PC-9 (cell line): ENCODE data around the gene HMSD. TPM values are rescaled to one million over a fixed set of nuclear protein-coding genes. Genes with fewer than 3 reads are reported as not detected.

ENCODE experiments used
- BruUV-seq: library from RNA; stranded (reverse); fragments of 400-500 nt; replicated peaks from 2 replicates; lab custom pipeline; 2021; lab: Mats Ljungman, UMichigan
- CTCF ChIA-PET: fragments of 300-600 bp; sonication (Branson Sonifier 250); formaldehyde crosslinking; loops from one replicate; lab custom pipeline; 2022; ENCODE audit warnings: antibody characterized with exemption; lab: Charles Lee
- POLR2A ChIA-PET: fragments of 300-600 bp; sonication (Branson Sonifier 250); formaldehyde crosslinking; loops from one replicate; lab custom pipeline; 2022; ENCODE audit warnings: antibody characterized with exemption; ENCODE audit not compliant: unreplicated experiment; lab: Charles Lee
- DNase-seq, 2 experiments: peaks; one replicate each; pipeline versions ENCODE4 v3.0.0 to v3.0.0-alpha.2; 2015 to 2022; ENCODE audit warnings: mixed read lengths in 1 of 2
- H2AFZ ChIP-seq: fragments of 200-600 bp; sonication (generic); 2 replicates; pipeline ENCODE4 v1.8.1; 2017; ENCODE audit warnings: antibody characterized with exemption
- H3F3A ChIP-seq: fragments of 200-600 bp; sonication (generic); 2 replicates; pipeline ENCODE4 v1.8.1; 2017; ENCODE audit warnings: antibody characterized with exemption, mild to moderate bottlenecking, low read depth; ENCODE audit not compliant: insufficient read depth
- H3K27ac ChIP-seq: fragments of 200-600 bp; sonication (generic); 2 replicates; pipeline ENCODE4 v1.6.1; 2016; ENCODE audit warnings: mixed run types
- H3K27me3 ChIP-seq: fragments of 200-600 bp; sonication (generic); 2 replicates; pipeline ENCODE4 v1.6.1; 2016; ENCODE audit warnings: low read depth, mixed run types; ENCODE audit not compliant: insufficient read depth
- H3K36me3 ChIP-seq: fragments of 200-600 bp; sonication (generic); 2 replicates; pipeline ENCODE4 v1.6.1; 2016; ENCODE audit warnings: low read depth, mixed run types
- H3K4me1 ChIP-seq: fragments of 200-600 bp; sonication (generic); replicated peaks from 2 replicates; pipeline ENCODE4 v1.6.1; 2016; ENCODE audit warnings: mixed run types; ENCODE audit not compliant: insufficient read depth
- H3K4me2 ChIP-seq: fragments of 200-600 bp; sonication (generic); 2 replicates; pipeline ENCODE4 v1.6.1; 2017; ENCODE audit warnings: mixed run types
- H3K4me3 ChIP-seq: fragments of 200-600 bp; sonication (generic); 2 replicates; pipeline ENCODE4 v1.6.1; 2016; ENCODE audit warnings: mixed run types
- H3K79me2 ChIP-seq: fragments of 200-600 bp; sonication (generic); 2 replicates; pipeline ENCODE4 v1.6.1; 2017; ENCODE audit warnings: low read depth, mixed run types
- H3K9me2 ChIP-seq: fragments of 200-600 bp; sonication (generic); 2 replicates; pipeline ENCODE4 v1.8.1; 2017; ENCODE audit warnings: mild to moderate bottlenecking; ENCODE audit not compliant: insufficient read depth
- H3K9me3 ChIP-seq: fragments of 200-600 bp; sonication (generic); 2 replicates; pipeline ENCODE4 v1.8.1; 2016; ENCODE audit warnings: low read depth; ENCODE audit not compliant: insufficient read depth
- H4K20me1 ChIP-seq: fragments of 200-600 bp; sonication (generic); 2 replicates; pipeline ENCODE4 v1.8.1; 2017; ENCODE audit not compliant: insufficient read depth
- EZH2 ChIP-seq: fragments of 200-600 bp; sonication (generic); IDR thresholded peaks from 2 replicates; pipeline ENCODE4 v1.8.0; 2017; ENCODE audit warnings: antibody characterized with exemption, low read depth
- intact Hi-C: fragments of 100-400 bp; cut with micrococcal nuclease; formaldehyde crosslinking; loops from one replicate; pipeline ENCODE4 v1.10.0; 2022; ENCODE audit not compliant: unreplicated experiment
- total RNA-seq: library from RNA; stranded (reverse); gene quantifications from 2 replicates; pipeline ENCODE4 v1.2.3, GENCODE V29; 2021
- TF ChIP-seq, protein P1 (sequence below): fragments of 200-600 bp; sonication (generic); conservative IDR thresholded peaks from 2 replicates; pipeline ENCODE4 v1.6.1; 2017; ENCODE audit warnings: mixed run types, antibody characterized with exemption, mild to moderate bottlenecking, moderate library complexity

The HMSD gene
- total RNA-seq, 1 experiment from 2014 or later: not detected

DNA sequence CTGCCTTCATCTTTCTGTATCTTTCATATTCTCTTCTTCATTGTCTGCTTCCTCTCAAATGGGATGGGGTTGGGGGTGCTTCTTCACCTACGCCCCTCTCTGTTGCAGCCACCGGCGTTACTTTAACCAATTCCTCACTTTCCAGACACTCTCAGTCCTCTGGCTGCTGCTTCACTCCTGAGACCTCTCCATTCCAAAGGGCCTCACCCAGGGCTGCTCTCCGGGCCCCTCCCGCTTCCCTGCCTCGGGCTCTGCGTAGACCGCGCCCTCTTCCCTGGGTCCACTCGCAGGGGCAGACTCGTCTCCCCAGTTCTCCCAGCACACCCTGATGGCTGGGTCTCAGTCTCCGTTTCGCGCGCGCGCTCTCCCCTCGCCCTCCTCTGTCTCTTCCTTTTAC, 21.7 kb downstream of the HMSD start:
- BruUV-seq: no TSS peak
- H3K9me3 ChIP-seq: peaks cover 3% of the 10 kb centered on the region; the same call in 1 of the 2 replicates
- peak overlapping the region; percentile 79 for H3K4me2 ChIP-seq
- ChIA-PET CTCF (interaction anchor here (0.6 kb wide), 2 partner anchors 143 to 463 kb away, joined by 3 to 4 read pairs; no protein-coding TSS in a partner anchor), POLR2A (interaction anchor here (0.6 to 1.1 kb wide), 4 partner anchors 87 to 610 kb away, joined by 3 to 4 read pairs (median 3); no protein-coding TSS in a partner anchor)
- H3K4me3 ChIP-seq: peak overlapping the region; percentile 73
- no peaks in the 10 kb centered on the region for H3K9me2 ChIP-seq
- peak overlapping the region; percentile 83 for H2AFZ ChIP-seq
- H3K79me2 ChIP-seq: peaks cover 25% of the 10 kb centered on the region
- DNase-seq: peak; percentile 60 to 68
- intact Hi-C loops: loop anchor here (10.0 kb wide), 2 partner anchors 456 to 546 kb away; partner anchors contain the start of gene VPS4B
- no peak for TF ChIP-seq EZH2
- TF ChIP-seq, protein P1, sequence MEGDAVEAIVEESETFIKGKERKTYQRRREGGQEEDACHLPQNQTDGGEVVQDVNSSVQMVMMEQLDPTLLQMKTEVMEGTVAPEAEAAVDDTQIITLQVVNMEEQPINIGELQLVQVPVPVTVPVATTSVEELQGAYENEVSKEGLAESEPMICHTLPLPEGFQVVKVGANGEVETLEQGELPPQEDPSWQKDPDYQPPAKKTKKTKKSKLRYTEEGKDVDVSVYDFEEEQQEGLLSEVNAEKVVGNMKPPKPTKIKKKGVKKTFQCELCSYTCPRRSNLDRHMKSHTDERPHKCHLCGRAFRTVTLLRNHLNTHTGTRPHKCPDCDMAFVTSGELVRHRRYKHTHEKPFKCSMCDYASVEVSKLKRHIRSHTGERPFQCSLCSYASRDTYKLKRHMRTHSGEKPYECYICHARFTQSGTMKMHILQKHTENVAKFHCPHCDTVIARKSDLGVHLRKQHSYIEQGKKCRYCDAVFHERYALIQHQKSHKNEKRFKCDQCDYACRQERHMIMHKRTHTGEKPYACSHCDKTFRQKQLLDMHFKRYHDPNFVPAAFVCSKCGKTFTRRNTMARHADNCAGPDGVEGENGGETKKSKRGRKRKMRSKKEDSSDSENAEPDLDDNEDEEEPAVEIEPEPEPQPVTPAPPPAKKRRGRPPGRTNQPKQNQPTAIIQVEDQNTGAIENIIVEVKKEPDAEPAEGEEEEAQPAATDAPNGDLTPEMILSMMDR: no peak
- peaks cover 18% of the 10 kb centered on the region for H3K4me1 ChIP-seq
- no peaks in the 10 kb centered on the region for H3K27me3 ChIP-seq
- no peaks in the 10 kb centered on the region; the same call in 1 of the 2 replicates for H4K20me1 ChIP-seq
- no peaks in the 10 kb centered on the region for H3K36me3 ChIP-seq
- peak overlapping the region; percentile 97 for H3K27ac ChIP-seq
- peaks cover 31% of the 10 kb centered on the region for H3F3A ChIP-seq

DNA sequence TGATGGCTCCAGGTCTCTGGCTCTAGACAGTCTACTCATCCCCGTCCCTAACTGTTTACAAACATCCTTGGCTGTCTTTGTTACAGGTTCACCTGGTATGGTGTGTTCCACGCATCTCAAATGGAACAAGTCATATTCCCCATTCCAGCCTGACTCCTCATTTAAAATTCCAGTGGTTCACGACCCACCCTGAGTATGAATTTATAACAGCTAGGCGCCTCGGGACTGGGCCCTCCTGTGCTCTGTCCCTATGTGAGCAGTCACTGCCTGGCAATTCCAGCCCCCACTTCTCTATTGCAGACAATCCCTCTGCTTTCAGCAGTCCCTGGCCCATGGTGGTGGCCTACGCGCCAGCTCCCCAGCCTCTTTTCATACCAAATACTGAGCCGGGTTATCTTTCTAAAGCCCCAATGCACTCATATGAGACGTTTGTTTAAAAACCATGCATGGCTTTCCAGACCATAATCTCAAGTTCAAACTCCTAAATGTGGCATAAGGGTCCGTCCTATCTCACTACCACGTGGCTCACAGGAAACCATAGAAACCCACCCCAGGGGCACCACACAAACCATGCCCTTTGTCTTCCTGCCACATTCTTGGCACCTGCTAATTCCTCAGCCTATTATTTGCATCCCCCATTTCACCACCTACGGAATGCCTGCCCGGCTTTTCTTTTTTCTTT, 22.4 kb downstream of the HMSD start:
- H3K9me2 ChIP-seq: no peaks in the 10 kb centered on the region
- DNase-seq: no peak
- peak overlapping the region; percentile 83 for H2AFZ ChIP-seq
- TF ChIP-seq, protein P1: no peak
- H3K79me2 ChIP-seq: peaks cover 25% of the 10 kb centered on the region
- ChIA-PET POLR2A (no interaction called here), CTCF (interaction anchor here (0.6 kb wide), 1 partner anchor 464 kb away, joined by 4 read pairs; no protein-coding TSS in a partner anchor)
- BruUV-seq: no TSS peak
- H3K9me3 ChIP-seq: peaks cover 3% of the 10 kb centered on the region; the same call in 1 of the 2 replicates
- no peaks in the 10 kb centered on the region; the same call in 1 of the 2 replicates for H4K20me1 ChIP-seq
- intact Hi-C loops: loop anchor here (10.0 kb wide), 2 partner anchors 457 to 547 kb away; partner anchors contain the start of gene VPS4B
- peak overlapping the region; percentile 97 for H3K27ac ChIP-seq
- no peaks in the 10 kb centered on the region for H3K36me3 ChIP-seq
- H3K4me1 ChIP-seq: peaks cover 18% of the 10 kb centered on the region
- no peaks in the 10 kb centered on the region for H3K27me3 ChIP-seq
- peak overlapping the region; percentile 79 for H3K4me2 ChIP-seq
- H3K4me3 ChIP-seq: peak overlapping the region; percentile 73
- peaks cover 31% of the 10 kb centered on the region for H3F3A ChIP-seq

DNA sequence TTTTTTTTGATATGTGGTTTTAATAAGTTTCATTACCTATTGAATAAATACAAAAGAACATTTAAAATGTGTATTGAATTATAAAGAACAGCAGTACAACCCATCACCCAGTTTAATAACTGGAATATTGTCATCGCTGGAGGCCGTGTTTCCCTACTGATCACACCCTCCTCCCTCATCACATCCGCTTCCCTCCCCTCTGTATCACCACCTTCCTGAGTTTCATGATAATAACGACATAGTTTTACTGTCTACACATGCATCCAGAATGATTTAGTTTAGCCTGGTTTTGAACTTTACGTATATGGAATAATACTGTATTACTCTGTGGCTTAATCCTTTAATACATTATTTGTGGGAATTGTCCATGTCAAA, 22.9 kb downstream of the HMSD start:
- H3K9me2 ChIP-seq: no peaks in the 10 kb centered on the region
- H2AFZ ChIP-seq: no peak overlapping the region
- H3K9me3 ChIP-seq: peaks cover 3% of the 10 kb centered on the region; the same call in 1 of the 2 replicates
- H3K4me2 ChIP-seq: peak overlapping the region; percentile 79; the same call in 1 of the 2 replicates
- peaks cover 18% of the 10 kb centered on the region for H3K4me1 ChIP-seq
- H3K4me3 ChIP-seq: no peak overlapping the region
- peaks cover 29% of the 10 kb centered on the region for H3K79me2 ChIP-seq
- DNase-seq: no peak
- no peaks in the 10 kb centered on the region for H3K27me3 ChIP-seq
- no peaks in the 10 kb centered on the region; the same call in 1 of the 2 replicates for H4K20me1 ChIP-seq
- no TSS peak for BruUV-seq
- POLR2A ChIA-PET: no interaction called here
- no peak for TF ChIP-seq EZH2
- TF ChIP-seq, protein P1: no peak
- H3K36me3 ChIP-seq: no peaks in the 10 kb centered on the region
- intact Hi-C loops: loop anchor here (10.0 kb wide), 2 partner anchors 457 to 547 kb away; partner anchors contain the start of gene VPS4B
- H3K27ac ChIP-seq: no peak overlapping the region
- CTCF ChIA-PET: no interaction called here
- H3F3A ChIP-seq: peaks cover 31% of the 10 kb centered on the region
